Activated CD4-positive, alpha-beta T cell treated with anti-CD3 and anti-CD28 coated beads, Interleukin-2, amount 50 U/mL, for 24 hours (primary cell): ENCODE results near the gene SEC14L1.
"Not testable (repeated sequence)": the region's sequence is repeated elsewhere in the genome, so short reads cannot be mapped to it uniquely, and the experiment has no call there.

Experiments used
- DNase-seq, 2 donors: peaks; one replicate each; pipeline ENCODE4 v3.0.0-alpha.2; 2020; ENCODE audit warnings: low read depth in 1 of 2, low spot score in 1 of 2

Gene SEC14L1

DNA sequence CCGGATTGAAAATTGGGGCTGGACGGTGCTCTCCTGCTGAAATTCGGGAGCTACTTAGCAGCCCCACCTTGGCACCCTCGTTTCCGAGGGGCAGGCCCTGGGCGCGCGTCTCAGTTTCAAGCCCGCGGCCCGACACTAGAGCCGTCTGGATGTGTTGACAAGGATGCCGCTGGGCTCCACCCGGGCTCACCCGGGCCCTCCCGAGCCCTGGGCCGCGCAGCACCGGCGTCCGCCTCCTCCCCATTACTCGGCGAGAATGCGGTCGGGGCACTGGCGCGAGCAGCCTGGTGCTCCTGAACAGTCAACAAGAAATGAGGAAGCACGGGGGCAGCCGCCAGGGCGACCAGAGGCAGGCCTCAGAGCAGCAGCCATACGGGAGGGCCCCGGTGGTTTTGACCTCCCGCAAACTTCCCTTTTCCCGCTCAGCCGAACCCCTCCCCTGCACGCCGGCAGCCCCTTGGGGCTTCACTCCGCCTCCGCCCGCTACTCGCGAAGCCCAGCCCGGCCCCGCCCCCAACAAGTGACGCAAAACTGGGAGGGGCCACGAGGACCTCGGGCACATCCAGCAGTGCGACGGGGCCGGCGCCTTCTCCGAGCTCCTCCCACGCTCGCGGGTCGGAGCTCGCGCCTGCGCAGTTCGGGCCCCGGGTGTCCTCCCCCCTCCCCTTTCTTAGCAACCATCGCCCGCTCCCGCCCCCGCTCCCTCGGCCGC, 447 bp upstream of the SEC14L1 start:
- DNase-seq, result peak; percentile 99

GRCh38 chr17:77141846-77142449, 1.2 kb downstream of the SEC14L1 start:
- DNase-seq, result no peak

DNA sequence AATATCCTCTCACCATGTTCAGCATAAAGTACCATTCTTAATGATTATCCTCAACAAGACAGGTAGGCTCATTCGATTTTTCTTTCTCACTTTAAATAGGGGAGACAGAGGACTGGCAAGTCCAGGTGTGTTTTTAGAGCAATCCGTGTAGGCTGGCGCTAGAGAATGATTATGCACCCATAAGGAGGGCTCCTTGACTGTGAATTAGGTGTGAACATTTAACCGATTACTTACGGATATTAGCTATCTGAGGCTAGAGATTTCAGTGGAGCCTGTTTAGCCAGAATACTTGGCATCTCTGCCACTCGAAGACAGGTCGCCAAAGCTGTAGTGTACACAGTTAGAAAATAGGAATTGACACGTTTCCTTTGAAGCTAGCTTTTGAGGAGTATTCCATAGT, 1.9 kb downstream of the SEC14L1 start:
- DNase-seq, result no peak

DNA sequence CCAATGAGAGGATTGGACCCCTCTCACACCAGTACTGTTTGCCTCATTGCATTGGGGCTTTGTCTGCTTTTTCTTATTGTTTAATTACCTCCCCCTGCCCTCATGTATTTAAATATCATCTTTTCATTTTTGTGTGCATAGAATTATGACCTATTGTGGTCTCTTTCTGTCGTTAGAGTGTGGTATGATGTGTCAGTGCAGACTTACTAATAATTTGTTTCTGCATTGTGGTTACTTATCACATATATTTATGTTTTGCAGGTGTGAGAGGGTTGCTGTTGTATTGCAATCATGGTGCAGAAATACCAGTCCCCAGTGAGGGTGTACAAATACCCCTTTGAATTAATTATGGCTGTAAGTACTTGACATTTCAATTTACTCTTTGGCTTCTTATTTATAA, 2.5 kb downstream of the SEC14L1 start:
- DNase-seq, result no peak

DNA sequence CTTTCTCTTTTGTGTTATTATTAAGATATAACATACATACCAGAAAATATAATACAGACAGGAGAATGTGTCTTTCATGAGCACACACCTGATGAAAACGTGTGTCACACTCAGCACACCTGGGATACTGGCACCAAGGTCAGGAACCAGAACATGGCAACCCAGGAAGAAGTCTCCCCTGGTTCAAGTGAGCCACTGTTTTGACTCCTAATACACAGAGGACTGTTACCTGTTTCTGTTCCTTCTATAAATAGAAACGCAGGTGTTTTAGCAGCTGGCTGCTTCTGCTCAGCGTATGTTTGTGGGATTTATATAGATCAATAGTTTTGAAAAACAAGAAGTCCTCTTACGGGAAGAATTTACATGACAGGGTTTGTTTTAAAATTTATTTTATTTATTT, 3.5 kb downstream of the SEC14L1 start:
- no peak for DNase-seq

DNA sequence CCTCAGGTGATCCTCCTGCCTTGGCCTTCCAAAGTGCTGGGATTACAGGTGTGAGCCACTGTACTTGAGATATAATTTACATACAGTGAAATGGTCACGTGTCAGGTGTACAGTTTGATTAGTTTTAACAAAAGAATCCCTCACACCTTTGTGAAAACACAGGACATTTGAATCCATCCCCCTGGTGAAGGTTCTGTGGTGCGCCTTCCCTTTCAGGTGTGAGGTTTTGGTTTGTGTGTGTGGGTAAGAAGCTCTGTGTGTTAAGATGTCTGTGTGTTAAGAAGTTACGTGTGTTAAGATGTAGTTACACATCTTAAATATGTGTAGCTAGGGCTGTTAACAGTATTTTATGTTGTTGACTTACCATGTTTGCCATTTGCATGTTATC, 4.4 kb downstream of the SEC14L1 start:
- no peak for DNase-seq

- no peak for DNase-seq
Observed at GRCh38 chr17:77145612-77146245, 5.0 kb downstream of the SEC14L1 start.

DNA sequence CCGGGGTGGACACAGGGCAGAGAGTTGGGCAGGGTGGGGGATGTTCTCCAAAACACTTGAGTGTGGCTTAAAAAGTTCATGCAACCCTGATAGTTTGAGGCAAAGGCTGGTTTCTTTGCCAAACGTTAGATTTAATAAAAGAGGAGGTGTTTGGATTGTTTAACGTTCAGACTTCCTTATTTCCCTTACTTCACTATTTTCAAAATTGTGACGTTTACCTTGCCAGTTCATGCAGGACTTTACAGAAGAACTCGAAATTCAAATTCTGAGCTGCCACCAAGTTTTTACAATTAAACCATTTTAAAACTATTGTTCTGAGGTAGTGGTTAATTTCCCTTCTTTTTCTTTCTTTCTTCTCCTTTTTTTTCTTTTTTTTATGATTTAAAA, 5.5 kb downstream of the SEC14L1 start:
- DNase-seq, result no peak

DNA sequence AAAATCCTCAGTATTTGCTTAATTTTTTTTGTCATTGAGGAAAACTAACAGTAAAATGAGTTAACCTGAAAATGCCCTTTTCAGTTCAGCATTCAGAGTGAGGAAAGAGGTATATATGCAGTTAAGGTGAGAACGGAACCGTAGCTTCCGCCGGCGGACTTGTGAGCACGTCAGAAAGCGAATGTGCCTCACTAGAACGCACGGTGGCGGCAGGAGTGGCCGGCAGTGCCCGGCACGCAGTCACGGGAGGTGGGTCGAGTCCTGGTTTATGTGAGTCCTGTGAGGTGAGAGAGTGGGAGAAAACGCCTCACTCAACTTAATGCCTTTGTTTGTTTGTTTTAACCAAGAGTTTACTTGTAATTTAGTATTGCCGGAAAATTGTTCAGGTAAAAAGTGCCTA, 6.1 kb downstream of the SEC14L1 start:
- no peak for DNase-seq

DNA sequence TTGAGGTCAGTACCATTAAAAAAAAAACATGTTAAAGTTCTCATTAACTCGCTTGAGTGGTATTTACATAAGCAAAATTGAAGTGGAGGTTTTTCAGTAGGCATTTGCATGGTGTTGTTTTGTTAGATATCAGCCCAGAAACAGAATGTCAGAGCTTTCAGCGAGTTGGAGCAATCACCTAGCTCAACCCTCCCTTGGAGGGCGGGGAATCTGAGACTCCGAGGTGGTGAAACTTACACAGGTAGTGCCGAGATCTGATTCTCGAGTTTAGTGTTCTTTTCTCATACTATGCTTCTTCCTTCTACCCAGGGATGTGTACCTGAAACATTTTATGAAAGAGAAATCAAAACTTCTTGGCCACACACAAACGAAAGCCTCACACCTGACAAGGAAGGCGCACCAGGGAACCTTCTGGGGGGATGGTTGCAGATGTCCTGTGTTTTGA, 6.6 kb downstream of the SEC14L1 start:
- no peak for DNase-seq

- DNase-seq, result no peak
Observed at GRCh38 chr17:77148077-77148939, 7.5 kb downstream of the SEC14L1 start.

DNA sequence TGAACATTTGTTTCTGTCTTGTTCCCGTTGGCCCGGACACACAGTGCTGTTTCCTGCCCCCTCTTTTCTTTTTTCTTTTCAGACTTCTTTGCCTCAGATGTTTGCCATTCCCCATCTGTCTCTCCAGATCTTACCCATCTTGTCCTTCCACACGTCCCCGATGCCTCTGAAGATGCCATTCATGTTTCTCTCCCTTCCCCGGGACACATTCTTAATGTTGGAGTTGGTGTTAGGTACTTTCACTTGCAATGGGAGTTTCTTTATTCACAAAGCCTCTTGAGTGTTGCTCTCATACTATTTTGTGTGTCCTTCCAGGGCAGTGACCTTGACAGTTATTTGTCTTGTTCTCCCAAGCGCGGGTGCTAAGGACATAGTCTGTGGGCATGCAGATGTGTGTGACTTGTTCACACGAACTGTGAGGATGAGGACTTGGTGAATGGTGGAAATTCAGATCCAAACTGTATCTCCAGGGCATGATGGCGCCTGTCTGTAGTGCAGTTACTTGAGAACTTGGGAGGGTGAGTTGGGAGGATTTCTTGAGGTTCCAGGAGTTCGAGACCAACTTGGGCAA, 8.3 kb downstream of the SEC14L1 start:
- DNase-seq, result no peak

DNA sequence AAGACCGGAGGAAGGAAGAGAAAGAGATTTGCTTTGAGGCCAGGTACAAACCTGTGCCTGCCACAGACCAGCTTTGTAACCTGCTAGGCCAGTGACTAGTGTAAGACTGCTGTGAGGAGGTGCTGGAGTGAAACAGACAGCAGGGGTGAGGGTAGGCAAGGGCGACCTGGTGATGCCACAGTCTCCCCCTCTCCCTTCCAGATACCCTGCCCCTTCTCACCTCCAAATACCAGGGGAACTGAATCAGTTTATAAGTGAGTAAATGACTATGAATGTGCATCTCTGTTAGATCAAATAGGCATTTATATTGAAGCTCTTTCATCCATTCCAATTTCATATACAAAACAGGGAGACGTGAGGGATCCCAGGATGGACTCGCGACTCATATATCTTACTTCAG, 9.4 kb downstream of the SEC14L1 start:
- DNase-seq, result no peak

DNA sequence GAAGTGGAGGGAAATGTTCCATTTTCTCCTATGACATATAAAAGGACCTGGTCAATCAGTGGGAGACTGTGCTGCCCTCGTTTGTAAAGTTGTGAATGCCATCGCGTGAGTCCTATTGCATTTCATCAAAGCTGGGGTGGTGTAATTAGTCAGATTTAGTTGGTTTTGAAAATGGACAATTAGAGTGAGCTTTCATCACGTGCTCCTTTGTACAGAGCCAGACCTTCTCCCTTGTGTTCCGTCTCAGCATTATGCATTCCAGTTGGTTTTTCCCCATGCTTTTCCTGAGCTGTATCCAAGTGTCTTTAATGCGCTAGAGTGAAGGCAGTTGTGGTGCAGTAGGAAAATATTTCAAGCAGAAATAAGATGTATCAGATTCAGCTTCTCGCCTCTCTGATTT, 10.4 kb downstream of the SEC14L1 start:
- no peak for DNase-seq

DNA sequence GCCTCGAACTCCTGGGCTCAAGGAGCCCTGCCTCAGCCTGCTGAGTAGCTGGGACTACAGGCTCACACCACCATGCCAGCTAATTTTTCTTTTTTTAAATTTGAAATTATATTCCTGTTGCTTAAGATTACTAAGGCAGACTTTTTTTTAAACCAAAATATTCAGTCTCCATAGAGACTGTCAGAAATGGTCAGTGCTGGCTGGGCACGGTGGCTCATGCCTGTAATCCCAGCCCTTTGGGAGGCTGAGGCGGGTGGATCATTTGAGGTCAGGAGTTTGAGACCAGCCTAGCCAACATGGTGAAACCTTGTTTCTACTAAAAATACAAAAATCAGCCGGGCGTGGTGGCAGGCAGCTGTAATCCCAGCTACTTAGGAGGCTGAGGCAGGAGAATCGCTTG, 11.3 kb downstream of the SEC14L1 start:
- DNase-seq, result not testable (repeated sequence)

DNA sequence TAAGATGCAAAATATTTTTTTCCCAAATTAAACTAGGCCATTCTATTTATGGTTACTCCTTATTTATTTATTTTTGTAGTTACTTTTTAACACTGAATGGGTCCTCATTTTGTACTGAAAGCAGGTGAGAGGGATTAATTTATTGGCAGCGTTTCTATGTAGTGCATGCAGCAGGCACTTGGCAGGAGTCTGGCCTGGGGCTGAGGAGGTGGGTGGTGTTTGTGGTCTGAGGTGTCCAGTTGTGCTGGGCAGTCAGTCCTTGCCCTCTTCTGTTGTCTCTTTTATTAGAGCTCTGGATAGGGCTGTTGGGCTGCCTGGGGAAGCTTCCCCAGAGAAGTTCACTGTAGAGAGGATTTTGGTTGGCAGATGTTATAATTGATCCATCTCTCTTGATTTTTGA, 12.7 kb downstream of the SEC14L1 start:
- no peak for DNase-seq

DNA sequence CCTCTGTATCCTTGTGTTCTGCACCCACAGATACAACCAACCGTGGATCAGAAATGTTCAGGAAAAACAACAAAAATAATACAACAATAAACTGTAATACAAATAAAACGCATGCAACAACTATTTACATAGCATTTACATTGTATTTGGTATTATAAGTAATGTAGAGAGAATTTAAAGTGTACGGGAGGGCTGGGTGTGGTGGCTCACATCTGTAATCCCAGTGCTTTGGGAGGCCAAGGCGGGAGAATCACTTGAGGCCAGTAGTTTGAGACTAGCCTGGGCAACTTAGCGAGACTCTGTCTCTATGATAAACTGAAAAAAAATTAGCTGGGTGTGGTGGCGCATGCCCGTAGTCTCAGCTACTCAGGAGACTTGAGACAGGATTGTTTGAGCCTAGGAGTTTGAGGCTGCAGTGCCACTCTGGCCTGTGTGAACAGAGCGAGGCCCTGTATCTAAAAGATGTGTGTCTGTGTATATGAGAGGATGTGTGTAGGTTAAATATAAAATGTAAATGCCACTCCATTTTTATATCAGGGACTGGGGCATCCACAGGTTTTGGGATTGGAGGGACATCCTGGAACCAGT, 13.3 kb downstream of the SEC14L1 start:
- no peak for DNase-seq

- DNase-seq, result no peak
Observed at GRCh38 chr17:77155125-77155524, 14.4 kb downstream of the SEC14L1 start.

DNA sequence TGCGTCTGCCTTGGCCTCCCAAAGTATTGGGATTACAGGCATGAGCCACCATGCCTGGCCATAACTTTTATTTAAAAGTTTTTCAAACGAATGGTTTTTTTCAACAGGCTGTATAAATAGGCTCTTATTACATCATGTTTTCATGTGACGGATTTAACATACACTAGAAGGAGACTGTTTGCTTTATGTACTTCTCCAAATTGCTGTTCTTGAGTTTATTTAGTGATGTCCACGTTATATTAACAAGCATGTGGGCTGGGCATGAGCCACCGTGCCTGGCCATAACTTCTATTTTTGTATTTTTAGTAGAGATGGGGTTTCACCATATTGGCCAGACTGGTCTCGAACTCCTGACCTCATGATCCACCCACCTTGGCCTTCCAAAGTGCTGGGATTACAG, 17.0 kb downstream of the SEC14L1 start:
- not testable (repeated sequence) for DNase-seq

GRCh38 chr17:77160091-77160874, 19.5 kb downstream of the SEC14L1 start:
- no peak for DNase-seq
